ENCODE data around the gene MOB3B. TPM values are rescaled to one million over a fixed set of nuclear protein-coding genes. Genes with fewer than 3 reads are reported as not detected.

MOB3B gene
- total RNA-seq, 1 donor from 2014 or later: 11.0 TPM

DNA sequence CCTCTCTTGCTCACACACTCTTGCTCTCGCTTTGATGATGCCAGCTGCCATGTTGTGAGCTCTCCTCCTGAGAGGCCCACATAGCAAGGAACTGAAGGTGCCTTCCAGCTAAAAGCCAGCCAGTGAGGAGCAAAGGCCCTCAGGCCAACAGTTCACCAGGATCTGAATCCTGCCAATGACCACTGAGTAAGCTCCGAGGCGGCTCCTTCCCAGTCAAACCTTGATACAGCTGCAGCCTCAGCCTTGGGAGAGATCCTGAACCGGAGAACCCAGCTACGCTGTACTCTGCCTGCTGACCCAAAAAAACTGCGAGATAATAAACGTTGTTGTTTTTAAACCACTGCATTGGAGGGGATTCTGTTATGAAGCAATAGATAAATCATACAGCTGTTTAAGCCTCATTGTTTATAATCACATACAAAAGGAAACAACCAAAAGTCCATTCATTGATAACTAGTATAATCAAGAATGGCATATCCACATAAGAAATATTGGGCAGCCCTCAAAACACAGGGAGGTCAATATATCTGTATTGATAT is 54.5 kb downstream of the MOB3B start:
- no peak overlapping the region for H3K27ac ChIP-seq
- intact Hi-C loops (cut with DNase I): no loop called here
- H3K27me3 ChIP-seq: no peaks in the 10 kb centered on the region
- no peak for DNase-seq (ENCODE audit: extremely low spot score in 2 of 2)
- TF ChIP-seq, protein P1, sequence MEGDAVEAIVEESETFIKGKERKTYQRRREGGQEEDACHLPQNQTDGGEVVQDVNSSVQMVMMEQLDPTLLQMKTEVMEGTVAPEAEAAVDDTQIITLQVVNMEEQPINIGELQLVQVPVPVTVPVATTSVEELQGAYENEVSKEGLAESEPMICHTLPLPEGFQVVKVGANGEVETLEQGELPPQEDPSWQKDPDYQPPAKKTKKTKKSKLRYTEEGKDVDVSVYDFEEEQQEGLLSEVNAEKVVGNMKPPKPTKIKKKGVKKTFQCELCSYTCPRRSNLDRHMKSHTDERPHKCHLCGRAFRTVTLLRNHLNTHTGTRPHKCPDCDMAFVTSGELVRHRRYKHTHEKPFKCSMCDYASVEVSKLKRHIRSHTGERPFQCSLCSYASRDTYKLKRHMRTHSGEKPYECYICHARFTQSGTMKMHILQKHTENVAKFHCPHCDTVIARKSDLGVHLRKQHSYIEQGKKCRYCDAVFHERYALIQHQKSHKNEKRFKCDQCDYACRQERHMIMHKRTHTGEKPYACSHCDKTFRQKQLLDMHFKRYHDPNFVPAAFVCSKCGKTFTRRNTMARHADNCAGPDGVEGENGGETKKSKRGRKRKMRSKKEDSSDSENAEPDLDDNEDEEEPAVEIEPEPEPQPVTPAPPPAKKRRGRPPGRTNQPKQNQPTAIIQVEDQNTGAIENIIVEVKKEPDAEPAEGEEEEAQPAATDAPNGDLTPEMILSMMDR (IDR thresholded peaks at IDR 0.05): no peak
- no peak for TF ChIP-seq POLR2A (IDR thresholded peaks at IDR 0.05)
- no peak for TF ChIP-seq POLR2AphosphoS5 (IDR thresholded peaks at IDR 0.05; ENCODE audit: insufficient read depth in 1 of 2, low read depth in 1 of 2)
- H3K36me3 ChIP-seq: no peaks in the 10 kb centered on the region
- H3K4me3 ChIP-seq: no peak overlapping the region
- no peaks in the 10 kb centered on the region for H3K9me3 ChIP-seq
- H3K4me1 ChIP-seq: peaks cover 52% of the 10 kb centered on the region

DNA sequence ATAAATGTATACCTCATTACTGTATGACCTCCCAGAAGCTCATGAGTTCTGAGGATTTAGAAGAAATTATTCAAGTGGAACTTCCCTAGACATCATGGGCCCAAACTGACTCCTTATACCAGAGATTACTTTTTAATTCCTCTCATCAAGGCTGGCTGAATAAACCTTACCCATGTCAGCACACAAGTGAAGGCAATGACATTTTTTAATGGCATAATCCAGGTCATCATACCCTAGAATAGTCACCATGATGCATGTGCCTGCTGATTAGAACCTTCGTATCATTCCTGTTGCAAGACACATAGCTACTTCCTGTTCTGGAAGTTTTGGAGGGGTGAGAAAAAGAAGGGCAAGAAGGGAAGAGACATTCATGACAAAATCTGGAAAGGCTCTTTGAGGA is 55.3 kb downstream of the MOB3B start:
- Histone ChIP-seq H3K27me3 (no peaks in the 10 kb centered on the region), H3K27ac (no peak overlapping the region), H3K4me3 (no peak overlapping the region), H3K36me3 (no peaks in the 10 kb centered on the region), H3K4me1 (peaks cover 52% of the 10 kb centered on the region), H3K9me3 (no peaks in the 10 kb centered on the region)
- intact Hi-C loops (cut with DNase I): no loop called here
- DNase-seq (ENCODE audit: extremely low spot score in 2 of 2): no peak
- TF ChIP-seq, protein P1 (IDR thresholded peaks at IDR 0.05): no peak
- no peak for TF ChIP-seq POLR2AphosphoS5 (IDR thresholded peaks at IDR 0.05; ENCODE audit: insufficient read depth in 1 of 2, low read depth in 1 of 2)
- TF ChIP-seq POLR2A (IDR thresholded peaks at IDR 0.05): no peak

DNA sequence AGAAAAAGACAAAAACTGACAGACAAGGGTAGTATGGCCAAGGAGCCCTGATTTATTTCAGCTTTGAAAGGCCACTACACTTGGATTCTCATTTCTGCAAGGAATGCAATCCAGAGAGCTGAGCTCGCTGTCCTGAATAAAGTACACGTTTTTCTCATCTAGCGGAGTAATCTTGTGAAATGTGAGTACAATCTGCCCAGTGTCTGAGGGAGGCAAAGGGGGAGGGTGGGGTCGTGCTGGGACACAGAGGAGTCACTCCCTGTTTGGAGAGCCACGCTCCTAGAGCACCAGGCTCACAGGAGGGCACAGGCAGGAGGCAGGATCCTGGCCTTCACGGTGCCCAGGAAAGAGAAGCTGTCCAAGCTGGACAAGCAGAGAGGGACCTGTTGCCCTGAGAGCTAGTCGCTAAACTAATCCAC is 56.5 kb downstream of the MOB3B start:
- no peak for DNase-seq (ENCODE audit: extremely low spot score in 2 of 2)
- H3K4me1 ChIP-seq: peaks cover 52% of the 10 kb centered on the region
- no peaks in the 10 kb centered on the region for H3K36me3 ChIP-seq
- H3K4me3 ChIP-seq: no peak overlapping the region
- TF ChIP-seq, protein P1 (IDR thresholded peaks at IDR 0.05): no peak
- TF ChIP-seq POLR2A (IDR thresholded peaks at IDR 0.05): no peak
- TF ChIP-seq POLR2AphosphoS5 (IDR thresholded peaks at IDR 0.05; ENCODE audit: insufficient read depth in 1 of 2, low read depth in 1 of 2): no peak
- intact Hi-C loops (cut with DNase I): no loop called here
- peak overlapping the region; percentile 77 for H3K27ac ChIP-seq
- no peaks in the 10 kb centered on the region for H3K9me3 ChIP-seq
- no peaks in the 10 kb centered on the region for H3K27me3 ChIP-seq

DNA sequence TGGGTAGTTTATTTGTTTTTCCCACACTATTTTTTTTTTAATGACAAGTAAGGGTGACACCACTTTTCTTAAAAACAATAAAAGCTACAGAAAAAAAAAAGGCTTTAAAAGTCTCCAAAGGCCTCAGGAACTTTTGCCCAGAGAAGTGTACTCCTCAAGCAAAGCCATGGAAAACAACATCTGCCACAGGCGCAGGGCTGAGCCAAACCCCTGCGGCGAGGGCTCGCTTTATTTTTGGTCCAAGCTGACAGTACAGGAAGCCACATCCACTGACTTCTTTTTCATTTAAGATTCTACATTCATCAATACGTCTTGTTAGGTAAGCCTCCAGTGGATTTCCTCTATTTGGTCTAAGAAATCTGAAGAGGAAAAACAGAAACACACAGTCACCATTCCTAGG is 57.4 kb downstream of the MOB3B start:
- H3K27me3 ChIP-seq: no peaks in the 10 kb centered on the region
- H3K4me3 ChIP-seq: no peak overlapping the region
- no peak for DNase-seq (ENCODE audit: extremely low spot score in 2 of 2)
- no peak for TF ChIP-seq POLR2AphosphoS5 (IDR thresholded peaks at IDR 0.05; ENCODE audit: insufficient read depth in 1 of 2, low read depth in 1 of 2)
- no peak for TF ChIP-seq POLR2A (IDR thresholded peaks at IDR 0.05)
- TF ChIP-seq, protein P1 (IDR thresholded peaks at IDR 0.05): no peak
- peaks cover 59% of the 10 kb centered on the region for H3K4me1 ChIP-seq
- peak overlapping the region; percentile 77 for H3K27ac ChIP-seq
- H3K9me3 ChIP-seq: no peaks in the 10 kb centered on the region
- no peaks in the 10 kb centered on the region for H3K36me3 ChIP-seq
- intact Hi-C loops (cut with DNase I): no loop called here

DNA sequence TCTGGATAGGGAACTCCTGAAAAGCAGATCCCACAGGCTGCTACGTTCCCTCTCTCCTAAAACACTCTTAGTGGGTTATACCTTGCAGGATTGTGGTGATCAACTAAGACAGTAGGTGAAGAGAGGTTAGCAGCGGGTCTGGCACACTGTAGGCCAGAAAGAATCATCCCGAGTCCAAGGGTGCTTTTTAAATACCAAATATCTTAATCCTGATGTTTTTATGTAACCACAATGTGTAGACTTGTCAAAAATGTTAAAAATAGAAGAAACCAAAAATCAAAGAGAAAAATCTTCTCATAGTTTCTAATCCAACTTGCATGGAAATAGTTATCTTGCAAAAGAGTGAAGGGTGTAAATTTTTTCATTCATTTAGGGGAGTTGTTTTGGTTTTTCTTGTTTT is 57.8 kb downstream of the MOB3B start:
- no peak for DNase-seq (ENCODE audit: extremely low spot score in 2 of 2)
- Histone ChIP-seq H3K27ac (peak overlapping the region; percentile 77), H3K4me3 (no peak overlapping the region), H3K9me3 (no peaks in the 10 kb centered on the region), H3K36me3 (no peaks in the 10 kb centered on the region), H3K27me3 (no peaks in the 10 kb centered on the region), H3K4me1 (peaks cover 59% of the 10 kb centered on the region)
- intact Hi-C loops (cut with DNase I): no loop called here
- TF ChIP-seq, protein P1 (IDR thresholded peaks at IDR 0.05): no peak
- TF ChIP-seq POLR2A (IDR thresholded peaks at IDR 0.05): no peak
- TF ChIP-seq POLR2AphosphoS5 (IDR thresholded peaks at IDR 0.05; ENCODE audit: insufficient read depth in 1 of 2, low read depth in 1 of 2): no peak

Measured in vagina (tissue), 2 donors.